ENCODE measurements around the gene OR10A4.

DNA sequence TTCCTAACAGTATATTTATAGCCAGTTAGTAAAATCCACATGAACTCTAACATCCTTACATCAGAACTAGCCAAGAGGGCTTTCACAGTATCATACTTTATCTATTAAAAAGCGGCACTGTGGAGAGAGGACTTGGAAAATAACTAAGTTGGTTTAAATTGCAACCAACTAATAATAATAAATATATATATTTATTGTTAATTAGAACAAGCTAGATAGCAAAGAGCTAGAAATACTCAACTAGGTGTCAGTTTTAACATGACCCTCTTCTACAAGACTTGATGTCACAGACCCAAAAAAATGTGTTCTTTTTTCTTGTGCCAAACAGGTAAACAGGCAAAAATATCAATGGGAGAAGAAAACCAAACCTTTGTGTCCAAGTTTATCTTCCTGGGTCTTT, 44.3 kb downstream of the OR10A4 start, which contains the start of gene OR2D3:
- TF ChIP-seq, protein P1, sequence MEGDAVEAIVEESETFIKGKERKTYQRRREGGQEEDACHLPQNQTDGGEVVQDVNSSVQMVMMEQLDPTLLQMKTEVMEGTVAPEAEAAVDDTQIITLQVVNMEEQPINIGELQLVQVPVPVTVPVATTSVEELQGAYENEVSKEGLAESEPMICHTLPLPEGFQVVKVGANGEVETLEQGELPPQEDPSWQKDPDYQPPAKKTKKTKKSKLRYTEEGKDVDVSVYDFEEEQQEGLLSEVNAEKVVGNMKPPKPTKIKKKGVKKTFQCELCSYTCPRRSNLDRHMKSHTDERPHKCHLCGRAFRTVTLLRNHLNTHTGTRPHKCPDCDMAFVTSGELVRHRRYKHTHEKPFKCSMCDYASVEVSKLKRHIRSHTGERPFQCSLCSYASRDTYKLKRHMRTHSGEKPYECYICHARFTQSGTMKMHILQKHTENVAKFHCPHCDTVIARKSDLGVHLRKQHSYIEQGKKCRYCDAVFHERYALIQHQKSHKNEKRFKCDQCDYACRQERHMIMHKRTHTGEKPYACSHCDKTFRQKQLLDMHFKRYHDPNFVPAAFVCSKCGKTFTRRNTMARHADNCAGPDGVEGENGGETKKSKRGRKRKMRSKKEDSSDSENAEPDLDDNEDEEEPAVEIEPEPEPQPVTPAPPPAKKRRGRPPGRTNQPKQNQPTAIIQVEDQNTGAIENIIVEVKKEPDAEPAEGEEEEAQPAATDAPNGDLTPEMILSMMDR (IDR thresholded peaks at IDR 0.05) = no peak
- TF ChIP-seq POLR2A (IDR thresholded peaks at IDR 0.05) = no peak

All from testis (tissue), 2 donors.